Loucy (cell line): ENCODE data around the gene GCHFR.

Source experiments
- CTCF ChIP-seq: fragments of 200-600 bp; sonication (generic); conservative IDR thresholded peaks from 2 replicates; pipeline ENCODE4 v1.5.1; 2014; ENCODE audit warnings: mild to moderate bottlenecking, antibody characterized with exemption, low read length
- EZH2phosphoT487 ChIP-seq: fragments of 200-600 bp; IDR thresholded peaks from 2 replicates; pipeline ENCODE4 v1.6.1; 2018; ENCODE audit warnings: antibody characterized with exemption, mild to moderate bottlenecking, moderate library complexity, borderline replicate concordance

GRCh38 chr15:40785164-40785563 is 21.3 kb downstream of the GCHFR start:
- TF ChIP-seq CTCF: 0 out of 2 replicates have a peak, but pooled peaks have one; percentile 11
- no peak for TF ChIP-seq EZH2phosphoT487
